ENCODE results near the gene APOL1.

DNA sequence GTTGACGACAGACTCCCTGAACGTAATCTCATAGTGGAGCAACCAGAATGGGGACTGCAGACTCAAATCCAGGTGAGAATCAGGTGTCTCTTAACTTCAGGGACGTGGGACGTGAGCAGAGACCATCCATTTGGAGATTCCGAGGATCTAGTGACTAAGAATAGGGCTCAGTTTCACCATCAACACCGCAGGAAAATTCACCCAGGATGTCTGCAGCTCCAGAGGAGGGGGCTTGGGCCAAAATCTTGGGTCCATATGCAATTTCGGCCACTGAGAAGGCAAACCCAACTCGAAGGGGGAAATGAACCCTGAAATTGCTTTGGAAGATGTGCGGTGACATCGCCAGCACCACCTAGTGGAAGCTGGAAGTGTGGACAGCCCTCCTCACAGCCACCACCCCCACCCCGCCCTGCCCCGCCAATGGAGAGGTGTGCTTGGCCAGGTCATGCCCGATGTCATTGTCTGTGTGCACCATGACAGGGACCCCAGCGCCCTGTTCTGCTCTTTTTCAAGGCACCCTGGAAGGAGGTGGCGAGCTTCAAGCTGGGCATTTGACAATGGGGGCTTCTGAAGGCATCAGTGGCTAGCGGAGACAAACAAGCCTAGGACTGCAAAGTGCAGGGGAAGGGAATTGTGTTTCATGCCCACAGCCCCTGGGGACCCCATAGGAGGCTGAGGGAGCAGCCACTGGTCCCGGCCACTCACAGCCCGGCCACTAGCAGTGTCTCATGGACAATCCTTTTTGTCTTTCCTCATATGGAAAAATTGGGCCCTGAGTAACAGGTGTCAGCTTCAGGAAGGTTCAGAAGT lies 24.8 kb downstream of the APOL1 start:
- TF ChIP-seq, protein P1, sequence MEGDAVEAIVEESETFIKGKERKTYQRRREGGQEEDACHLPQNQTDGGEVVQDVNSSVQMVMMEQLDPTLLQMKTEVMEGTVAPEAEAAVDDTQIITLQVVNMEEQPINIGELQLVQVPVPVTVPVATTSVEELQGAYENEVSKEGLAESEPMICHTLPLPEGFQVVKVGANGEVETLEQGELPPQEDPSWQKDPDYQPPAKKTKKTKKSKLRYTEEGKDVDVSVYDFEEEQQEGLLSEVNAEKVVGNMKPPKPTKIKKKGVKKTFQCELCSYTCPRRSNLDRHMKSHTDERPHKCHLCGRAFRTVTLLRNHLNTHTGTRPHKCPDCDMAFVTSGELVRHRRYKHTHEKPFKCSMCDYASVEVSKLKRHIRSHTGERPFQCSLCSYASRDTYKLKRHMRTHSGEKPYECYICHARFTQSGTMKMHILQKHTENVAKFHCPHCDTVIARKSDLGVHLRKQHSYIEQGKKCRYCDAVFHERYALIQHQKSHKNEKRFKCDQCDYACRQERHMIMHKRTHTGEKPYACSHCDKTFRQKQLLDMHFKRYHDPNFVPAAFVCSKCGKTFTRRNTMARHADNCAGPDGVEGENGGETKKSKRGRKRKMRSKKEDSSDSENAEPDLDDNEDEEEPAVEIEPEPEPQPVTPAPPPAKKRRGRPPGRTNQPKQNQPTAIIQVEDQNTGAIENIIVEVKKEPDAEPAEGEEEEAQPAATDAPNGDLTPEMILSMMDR (IDR thresholded peaks at IDR 0.05 in 8 of 11, conservative IDR thresholded peaks at IDR 0.05 in 3 of 11) = peak; percentile 30 to 89 (median 71)
- peak; percentile 63 to 73 (median 67) for TF ChIP-seq POLR2AphosphoS5 (IDR thresholded peaks at IDR 0.05)
- TF ChIP-seq POLR2A (IDR thresholded peaks at IDR 0.05) = no peak
